ENCODE measurements around the gene TXNDC12. TPM values are rescaled to one million over a fixed set of nuclear protein-coding genes. Genes with fewer than 3 reads are reported as not detected.
A peak's percentile ranks its signal among the peaks of the same experiment; 100 is the strongest.
"Not testable (repeated sequence)": the region's sequence is repeated elsewhere in the genome, so short reads cannot be mapped to it uniquely, and the experiment has no call there.

The TXNDC12 gene
- total RNA-seq, 1 donor from 2014 or later: 21.2 TPM

GRCh38 chr1:52055866-52056162 is 823 bp upstream of the TXNDC12 start:
- intact Hi-C loops (cut with DNase I): loop anchor here (2.0 to 10.0 kb wide), 3 partner anchors 23 to 1169 kb away; partner anchors contain the start of genes CZIB, KTI12 and NRDC
- DNase-seq (ENCODE audit: missing footprints) (no peak), ATAC-seq (no peak)

- no peak for DNase-seq (ENCODE audit: missing footprints)
- intact Hi-C loops (cut with DNase I): loop anchor here (2.0 to 10.0 kb wide), 3 partner anchors 22 to 1170 kb away; partner anchors contain the start of genes CZIB, KTI12 and NRDC
- no peak for ATAC-seq
Observed at GRCh38 chr1:52054496-52055065, 410 bp downstream of the TXNDC12 start.

GRCh38 chr1:52053862-52054261 is 1.1 kb downstream of the TXNDC12 start:
- intact Hi-C loops (cut with DNase I): loop anchor here (2.0 to 10.0 kb wide), 2 partner anchors 21 to 1171 kb away; partner anchors contain the start of genes CZIB and KTI12
- DNase-seq (ENCODE audit: missing footprints): no peak
- no peak for ATAC-seq

DNA sequence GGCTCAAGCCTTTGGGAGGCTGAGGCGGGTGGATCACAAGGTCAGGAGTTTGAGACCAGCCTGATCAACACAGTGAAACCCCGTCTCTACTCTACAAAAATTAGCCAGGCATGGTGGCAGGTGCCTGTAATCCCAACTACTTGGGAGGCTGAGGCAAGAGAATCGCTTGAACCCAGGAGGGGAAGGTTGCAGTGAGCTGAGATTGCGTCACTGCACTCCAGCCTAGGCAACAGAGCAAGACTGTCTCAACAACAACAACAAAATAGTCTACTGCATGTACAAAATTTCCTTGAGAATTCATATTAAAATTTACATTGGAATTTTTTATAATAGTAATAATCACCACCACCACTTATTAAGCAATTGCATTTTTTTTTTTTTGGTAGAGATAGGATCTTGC is 5.7 kb downstream of the TXNDC12 start:
- DNase-seq (ENCODE audit: missing footprints); intact Hi-C loops (cut with DNase I); ATAC-seq: not testable (repeated sequence)

- intact Hi-C loops (cut with DNase I); DNase-seq (ENCODE audit: missing footprints); ATAC-seq: not testable (repeated sequence)
Observed at GRCh38 chr1:52045666-52046195, 9.3 kb downstream of the TXNDC12 start.

DNA sequence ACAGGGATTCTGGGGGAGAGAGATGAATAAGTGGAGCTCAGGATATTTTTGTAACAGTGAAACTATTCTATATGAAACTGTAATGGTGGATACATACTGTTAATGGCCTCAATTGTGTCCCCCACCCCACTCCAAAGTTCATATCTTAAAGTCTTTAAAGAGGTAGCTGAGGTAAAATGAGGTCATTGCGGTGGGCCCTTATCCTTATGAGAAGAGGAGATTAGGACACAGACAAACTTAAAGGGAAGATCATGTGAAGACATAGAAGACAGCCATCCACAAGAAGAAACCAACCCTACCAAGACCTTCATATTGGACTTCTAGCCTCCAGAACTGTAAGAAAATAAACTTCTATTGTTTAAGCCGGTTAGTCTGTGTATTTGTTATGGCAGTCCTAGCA is 9.8 kb downstream of the TXNDC12 start:
- no peak for ATAC-seq
- intact Hi-C loops (cut with DNase I): no loop called here
- no peak for DNase-seq (ENCODE audit: missing footprints)

GRCh38 chr1:52041551-52042185 is 13.3 kb downstream of the TXNDC12 start:
- no peak for ATAC-seq

GRCh38 chr1:52037909-52038308 is 17.1 kb downstream of the TXNDC12 start:
- DNase-seq (ENCODE audit: missing footprints) (no peak), ATAC-seq (no peak)
- intact Hi-C loops (cut with DNase I): no loop called here

More at GRCh38 chr1:52041551-52042185, 13.3 kb downstream of the TXNDC12 start:
- DNase-seq (ENCODE audit: missing footprints): no peak
- intact Hi-C loops (cut with DNase I): no loop called here

DNA sequence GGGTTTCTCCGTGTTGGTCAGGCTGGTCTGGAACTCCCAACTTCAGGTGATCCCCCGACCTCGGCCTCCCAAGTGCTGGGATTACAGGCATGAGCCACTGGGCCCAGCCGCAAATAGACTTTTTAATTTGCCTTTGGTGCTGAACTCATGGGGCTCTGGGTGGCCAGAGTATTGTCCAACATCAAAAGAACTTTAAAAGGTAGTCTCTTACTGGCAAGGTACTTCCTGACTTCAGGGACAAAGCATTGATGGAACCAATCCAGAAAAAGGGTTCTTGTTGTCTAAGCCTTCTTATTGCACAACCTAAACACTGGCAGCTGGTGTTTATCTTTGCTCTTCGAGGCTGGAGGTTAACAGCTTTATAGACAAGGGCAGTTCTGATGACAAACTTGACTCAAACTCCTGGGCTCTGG is 17.6 kb downstream of the TXNDC12 start:
- no peak for ATAC-seq
- DNase-seq (ENCODE audit: missing footprints): no peak
- intact Hi-C loops (cut with DNase I): no loop called here

GRCh38 chr1:52034050-52034384 is 21.0 kb downstream of the TXNDC12 start:
- intact Hi-C loops (cut with DNase I): no loop called here
- ATAC-seq: no peak
- no peak for DNase-seq (ENCODE audit: missing footprints)

DNA sequence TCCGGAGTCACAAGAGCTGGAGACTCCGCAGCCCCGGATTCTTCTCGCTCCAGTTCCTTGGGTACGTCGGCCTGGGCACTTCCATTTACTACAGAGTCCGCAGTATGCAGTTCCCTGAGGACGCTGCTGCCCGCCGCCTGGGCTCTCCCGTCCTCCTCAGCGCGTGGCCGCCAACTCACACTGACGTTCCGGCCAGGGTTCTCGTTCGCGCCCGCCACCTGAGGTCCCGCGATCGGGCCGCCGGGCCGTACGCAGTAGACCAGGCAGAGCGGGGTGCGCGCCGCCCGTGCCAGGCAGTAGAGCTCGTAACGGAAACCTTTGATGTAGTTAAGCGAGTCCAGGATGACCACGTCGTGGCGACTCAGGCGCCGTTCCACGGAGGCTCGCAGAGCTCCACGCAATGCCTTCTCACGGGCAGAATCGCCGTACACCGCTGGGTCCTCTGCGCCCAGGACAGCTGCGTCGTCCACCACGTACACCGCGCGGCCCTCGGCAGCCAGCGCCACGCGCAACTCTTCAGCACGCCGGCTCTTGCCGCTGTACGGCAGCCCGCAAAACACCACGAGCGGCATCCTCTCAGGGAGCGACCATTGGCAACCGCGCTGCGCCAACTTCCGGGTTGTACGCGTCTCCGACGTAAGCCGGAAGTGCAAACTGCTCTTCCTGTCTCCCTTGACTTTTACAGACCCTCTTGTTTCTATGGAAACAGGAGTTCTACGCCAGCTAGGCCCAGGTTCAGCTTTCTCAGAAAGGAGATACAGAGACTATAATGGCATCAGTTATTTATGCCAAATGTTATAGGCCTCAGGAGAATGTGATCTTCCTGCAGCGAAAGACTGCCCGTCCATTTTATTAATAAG is 21.6 kb downstream of the TXNDC12 start, which contains the start of gene KTI12:
KTI12 (minus strand) TSS at position 621 of the 860 bp plus-strand sequence; CDS start at position 572, 49 bp downstream.
- intact Hi-C loops (cut with DNase I): loop anchor here (2.0 kb wide), 1 partner anchor 21 kb away; the partner anchor contains the start of gene TXNDC12
- DNase-seq (ENCODE audit: missing footprints) (peak; percentile 94), ATAC-seq (peak; percentile 96)

DNA sequence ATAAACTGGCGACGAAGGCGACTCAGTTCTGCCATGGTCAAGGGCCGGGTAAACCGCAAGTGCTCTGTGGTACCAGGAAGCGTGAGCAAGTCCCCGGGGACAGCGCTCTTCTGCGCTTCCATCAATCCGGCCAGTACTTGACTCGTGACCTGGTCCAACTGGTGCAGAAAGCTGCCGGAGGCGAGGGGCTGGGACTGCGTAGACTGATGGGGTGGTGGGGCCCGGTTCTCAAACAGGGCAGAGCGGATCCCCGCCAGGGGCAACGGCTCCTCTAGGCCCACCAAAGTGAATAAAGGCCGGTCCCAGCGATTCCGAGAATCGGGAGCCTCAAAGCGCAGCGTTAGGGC is 22.2 kb downstream of the TXNDC12 start:
- intact Hi-C loops (cut with DNase I): loop anchor here (2.0 kb wide), 1 partner anchor 22 kb away; the partner anchor contains the start of gene TXNDC12
- DNase-seq (ENCODE audit: missing footprints): no peak
- peak; percentile 34 for ATAC-seq

GRCh38 chr1:52032124-52032784 is 22.7 kb downstream of the TXNDC12 start:
- no peak for DNase-seq (ENCODE audit: missing footprints)
- no peak for ATAC-seq
- intact Hi-C loops (cut with DNase I): loop anchor here (2.0 kb wide), 1 partner anchor 23 kb away; the partner anchor contains the start of gene TXNDC12

DNA sequence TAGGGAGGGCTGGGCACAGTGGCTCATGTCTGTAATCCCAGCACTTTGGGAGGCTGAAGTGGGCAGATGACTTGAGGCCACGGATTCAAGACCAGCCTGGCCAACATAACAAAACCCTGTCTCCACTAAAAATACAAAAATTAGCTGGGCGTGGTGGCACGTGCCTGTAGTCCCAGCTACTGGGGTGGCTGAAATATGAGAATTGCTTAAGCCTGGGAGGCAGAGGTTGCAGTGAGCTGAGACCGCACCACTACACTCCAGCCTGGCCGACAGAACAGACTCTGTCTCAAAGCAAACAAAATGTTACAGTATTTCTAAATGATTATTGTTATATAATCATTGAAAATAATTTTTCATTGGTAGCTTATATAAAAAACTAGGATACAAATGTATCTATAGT is 26.2 kb downstream of the TXNDC12 start:
- intact Hi-C loops (cut with DNase I); DNase-seq (ENCODE audit: missing footprints); ATAC-seq: not testable (repeated sequence)

DNA sequence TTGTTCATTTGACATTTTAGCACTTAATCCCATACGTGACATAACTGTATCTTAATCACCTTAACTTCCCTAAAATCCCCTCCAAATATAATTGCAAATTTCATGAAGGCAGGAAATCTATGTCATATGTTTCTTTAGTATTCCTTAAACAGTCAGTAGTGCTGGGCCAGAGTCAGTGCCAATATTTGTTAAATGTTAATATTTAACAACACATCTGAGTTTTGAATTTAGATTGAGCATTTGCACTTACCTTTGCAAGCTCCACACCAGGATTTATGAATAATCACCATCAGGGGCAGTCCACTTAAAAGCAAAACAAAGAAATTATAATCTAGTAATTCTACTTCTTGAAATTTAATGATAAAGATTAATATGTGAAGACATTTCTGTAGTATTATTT is 26.7 kb downstream of the TXNDC12 start:
- intact Hi-C loops (cut with DNase I): no loop called here
- DNase-seq (ENCODE audit: missing footprints) (no peak), ATAC-seq (no peak)

DNA sequence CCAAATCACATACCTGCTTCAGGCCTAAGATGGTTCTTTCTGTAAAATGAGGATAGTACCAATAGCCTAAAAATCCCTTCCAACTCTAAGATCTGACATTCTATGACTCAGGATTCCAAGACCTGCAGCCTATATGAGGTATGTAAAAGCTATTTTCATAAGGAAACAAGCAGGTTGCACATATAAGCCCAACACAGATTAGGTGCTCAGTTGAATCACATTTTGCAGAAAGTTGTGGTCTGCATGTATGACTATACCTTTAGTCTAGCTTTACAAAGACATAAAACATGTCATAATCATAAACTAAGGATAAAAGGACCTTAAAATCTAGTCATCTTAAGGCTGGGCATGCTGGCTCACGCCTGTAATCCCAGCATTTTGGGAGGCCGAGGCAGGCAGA is 28.7 kb downstream of the TXNDC12 start:
- ATAC-seq (no peak), DNase-seq (ENCODE audit: missing footprints) (no peak)
- intact Hi-C loops (cut with DNase I): no loop called here

DNA sequence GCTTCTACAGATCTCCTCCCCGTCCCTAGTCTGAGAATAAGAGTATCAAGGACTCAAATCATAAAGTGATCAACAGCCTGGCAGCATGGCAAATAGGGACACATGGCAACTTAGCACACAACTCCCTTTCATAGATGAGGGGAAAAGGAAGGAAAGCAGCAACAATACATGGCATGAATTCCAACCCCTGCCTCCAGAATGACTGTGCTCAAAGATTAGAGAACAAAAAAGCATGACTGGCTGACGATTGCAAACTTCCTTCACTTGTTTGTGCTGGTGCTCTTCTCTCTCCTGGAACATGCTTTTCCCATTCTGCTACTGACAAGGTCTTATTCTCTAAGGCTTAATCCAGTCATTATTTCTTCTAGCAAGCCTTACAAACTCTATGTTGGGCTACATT is 32.9 kb downstream of the TXNDC12 start:
- DNase-seq (ENCODE audit: missing footprints): no peak
- intact Hi-C loops (cut with DNase I): no loop called here
- ATAC-seq: no peak

DNA sequence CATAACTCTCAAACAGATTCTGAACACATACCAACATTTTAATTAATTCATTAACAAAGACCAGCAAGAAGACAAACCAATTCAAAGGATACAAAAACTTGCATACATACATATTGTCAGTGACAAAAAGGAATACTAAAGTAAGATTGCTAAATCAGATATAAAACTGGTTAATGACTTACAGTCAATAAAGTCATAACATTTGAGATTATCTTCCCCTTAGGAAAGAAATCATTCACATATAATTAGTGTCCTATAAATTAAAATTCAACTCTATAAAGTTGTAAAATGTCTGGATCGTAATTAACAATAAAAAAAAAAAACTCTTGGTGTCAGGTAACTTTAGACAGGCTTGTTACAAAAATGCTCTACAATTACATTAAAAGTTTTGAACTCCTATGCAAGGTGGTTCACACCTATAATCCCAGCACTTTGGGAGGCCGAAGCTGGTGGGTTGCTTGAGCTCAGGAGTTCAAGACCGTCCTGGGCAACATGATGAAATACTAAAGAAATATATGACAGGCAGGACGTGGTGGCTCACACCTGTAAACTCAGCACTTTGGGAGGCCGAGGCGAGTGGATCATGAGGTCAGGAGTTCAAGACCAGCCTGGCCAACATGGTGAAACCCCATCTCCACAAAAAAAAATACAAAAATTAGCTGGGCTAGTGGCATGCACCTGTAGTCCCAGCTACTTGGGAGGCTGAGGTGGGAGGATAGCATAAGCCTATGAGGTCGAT is 46.8 kb downstream of the TXNDC12 start:
- ATAC-seq (no peak), DNase-seq (ENCODE audit: missing footprints) (no peak)
- intact Hi-C loops (cut with DNase I): no loop called here

All from Right ventricle myocardium inferior (tissue), 1 donor.